ENCODE results near the gene KLHL29. TPM values are rescaled to one million over a fixed set of nuclear protein-coding genes. Genes with fewer than 3 reads are reported as not detected.

Gene KLHL29
- total and polyA plus RNA-seq, 2 donors (not counting 3 experiments of a cell fraction or from before 2014, with no cell fraction given), result 4.6 to 12.7 TPM

- no peak for TF ChIP-seq POLR2A (IDR thresholded peaks at IDR 0.05; ENCODE audit: low read depth, low read length)
- TF ChIP-seq POLR2AphosphoS5 (IDR thresholded peaks at IDR 0.05; ENCODE audit: insufficient read depth, low read depth, low read length), result no peak
- TF ChIP-seq, protein P1, sequence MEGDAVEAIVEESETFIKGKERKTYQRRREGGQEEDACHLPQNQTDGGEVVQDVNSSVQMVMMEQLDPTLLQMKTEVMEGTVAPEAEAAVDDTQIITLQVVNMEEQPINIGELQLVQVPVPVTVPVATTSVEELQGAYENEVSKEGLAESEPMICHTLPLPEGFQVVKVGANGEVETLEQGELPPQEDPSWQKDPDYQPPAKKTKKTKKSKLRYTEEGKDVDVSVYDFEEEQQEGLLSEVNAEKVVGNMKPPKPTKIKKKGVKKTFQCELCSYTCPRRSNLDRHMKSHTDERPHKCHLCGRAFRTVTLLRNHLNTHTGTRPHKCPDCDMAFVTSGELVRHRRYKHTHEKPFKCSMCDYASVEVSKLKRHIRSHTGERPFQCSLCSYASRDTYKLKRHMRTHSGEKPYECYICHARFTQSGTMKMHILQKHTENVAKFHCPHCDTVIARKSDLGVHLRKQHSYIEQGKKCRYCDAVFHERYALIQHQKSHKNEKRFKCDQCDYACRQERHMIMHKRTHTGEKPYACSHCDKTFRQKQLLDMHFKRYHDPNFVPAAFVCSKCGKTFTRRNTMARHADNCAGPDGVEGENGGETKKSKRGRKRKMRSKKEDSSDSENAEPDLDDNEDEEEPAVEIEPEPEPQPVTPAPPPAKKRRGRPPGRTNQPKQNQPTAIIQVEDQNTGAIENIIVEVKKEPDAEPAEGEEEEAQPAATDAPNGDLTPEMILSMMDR (IDR thresholded peaks at IDR 0.05; ENCODE audit: extremely low read depth in 1 of 2, insufficient read depth in 1 of 2, low read depth in 1 of 2, low read length in 2 of 2), result no peak
- TF ChIP-seq EZH2 (IDR thresholded peaks at IDR 0.05; ENCODE audit: borderline replicate concordance, low read depth, low read length, severe bottlenecking), result no peak
- TF ChIP-seq MYC (IDR thresholded peaks at IDR 0.05; ENCODE audit: low read depth, low read length), result no peak
- TF ChIP-seq FOS (IDR thresholded peaks at IDR 0.05; ENCODE audit: borderline replicate concordance, insufficient read depth, low read length), result no peak
- TF ChIP-seq MAX (IDR thresholded peaks at IDR 0.05; ENCODE audit: insufficient read depth, insufficient read length), result no peak
- TF ChIP-seq GATA2 (IDR thresholded peaks at IDR 0.05; ENCODE audit: insufficient read depth, insufficient read length, low read depth, low read length), result no peak
- TF ChIP-seq JUN (IDR thresholded peaks at IDR 0.05; ENCODE audit: borderline replicate concordance, insufficient read depth, insufficient read length, low read depth), result no peak
- DNase-seq (ENCODE audit: low read depth, low spot score) (no peak), FAIRE-seq (no peak)
- H3K9me1 ChIP-seq (replicated peaks; ENCODE audit: control insufficient read depth, extremely low read depth, insufficient read depth, low read length), result no peaks in the 10 kb centered on the region
- no peak overlapping the region for H3K4me3 ChIP-seq (replicated peaks in 1 of 3; ENCODE audit: insufficient read depth in 1 of 3, low read depth in 1 of 3, low read length in 3 of 3)
- no TSS peak for BruUV-seq (replicated peaks)
- no peaks in the 10 kb centered on the region for H3K79me2 ChIP-seq (ENCODE audit: control insufficient read depth, insufficient read depth, low read length)
- no peaks in the 10 kb centered on the region for H3K27me3 ChIP-seq (ENCODE audit: control insufficient read depth in 2 of 2, insufficient read depth in 2 of 2, low read length in 2 of 2)
- CTCF ChIA-PET, result no interaction called here
- H3K4me1 ChIP-seq (ENCODE audit: control insufficient read depth, extremely low read depth, insufficient read depth, low read length), result peaks cover 3% of the 10 kb centered on the region
- POLR2A ChIA-PET, result no interaction called here
- dilution Hi-C loops (cut with MboI; ENCODE audit: extremely low pct_ligation_motif_present, low sequenced_read_pairs) (no loop called here), intact Hi-C loops (cut with micrococcal nuclease) (no loop called here)
- no peak overlapping the region for H3K9ac ChIP-seq (replicated peaks; ENCODE audit: extremely low read depth, insufficient read depth, low read length)
- no peaks in the 10 kb centered on the region for H3K9me3 ChIP-seq (replicated peaks; ENCODE audit: control insufficient read depth, insufficient read depth, low read length)
- H3K27ac ChIP-seq (ENCODE audit: insufficient read depth, low read depth, low read length), result no peak overlapping the region
- H4K20me1 ChIP-seq (replicated peaks; ENCODE audit: control insufficient read depth, extremely low read depth, insufficient read depth, low read length), result no peaks in the 10 kb centered on the region
- H3K4me2 ChIP-seq (ENCODE audit: insufficient read depth, low read length), result no peak overlapping the region
- H2AFZ ChIP-seq (ENCODE audit: low read depth, low read length), result no peak overlapping the region
- no peaks in the 10 kb centered on the region for H3K36me3 ChIP-seq (ENCODE audit: control insufficient read depth in 2 of 2, extremely low read depth in 1 of 2, insufficient read depth in 2 of 2, low read length in 2 of 2)
Measured at GRCh38 chr2:23491591-23492336, 106.8 kb downstream of the KLHL29 start.

Data from endothelial cell of umbilical vein (primary cell).